GM19455 (cell line): ENCODE results near the gene RERGL.
"Not testable (repeated sequence)": the region's sequence is repeated elsewhere in the genome, so short reads cannot be mapped to it uniquely, and the experiment has no call there.

Experiments
- ATAC-seq: cut with Tn5 transposase; IDR thresholded peaks from one replicate; pipeline ENCODE4 v1.9.1; 2021; ENCODE audit not compliant: unreplicated experiment

Gene RERGL

GRCh38 chr12:18090093-18090492, at the start of gene RERGL:
Gene RERGL, minus strand, starts transcription at chr12:18090193. Its CDS starts 53 bp downstream, at chr12:18090140.
- ATAC-seq: no peak

GRCh38 chr12:18139254-18139653, 49.3 kb upstream of the RERGL start:
- no peak for ATAC-seq

GRCh38 chr12:18135509-18135908, 45.5 kb upstream of the RERGL start:
- ATAC-seq: no peak

- ATAC-seq: no peak
These were observed 45.1 kb upstream of the RERGL start for GRCh38 chr12:18135086-18135485.

GRCh38 chr12:18130851-18131250, 40.9 kb upstream of the RERGL start:
- ATAC-seq: no peak

GRCh38 chr12:18123707-18124106, 33.7 kb upstream of the RERGL start:
- ATAC-seq: no peak

- no peak for ATAC-seq
These were observed 30.9 kb upstream of the RERGL start for GRCh38 chr12:18120899-18121298.

GRCh38 chr12:18108611-18109010, 18.6 kb upstream of the RERGL start:
- no peak for ATAC-seq

- ATAC-seq: no peak
These were observed 13.6 kb upstream of the RERGL start for GRCh38 chr12:18103624-18104023.

- ATAC-seq: no peak
These were observed 11.1 kb upstream of the RERGL start for GRCh38 chr12:18101043-18101442.

- ATAC-seq: no peak
These were observed 5.9 kb downstream of the RERGL start for GRCh38 chr12:18084080-18084479.

- ATAC-seq: no peak
These were observed 10.3 kb downstream of the RERGL start for GRCh38 chr12:18079541-18080246.

GRCh38 chr12:18074001-18074400, 16.0 kb downstream of the RERGL start:
- ATAC-seq: no peak

- ATAC-seq: no peak
These were observed 17.3 kb downstream of the RERGL start for GRCh38 chr12:18072723-18073122.

GRCh38 chr12:18071336-18071735, 18.7 kb downstream of the RERGL start:
- ATAC-seq: no peak

GRCh38 chr12:18068355-18068754, 21.6 kb downstream of the RERGL start:
- ATAC-seq: no peak

- ATAC-seq: no peak
These were observed 23.3 kb downstream of the RERGL start for GRCh38 chr12:18066666-18067065.

GRCh38 chr12:18062867-18063266, 27.1 kb downstream of the RERGL start:
- ATAC-seq: not testable (repeated sequence)

GRCh38 chr12:18057051-18057450, 32.9 kb downstream of the RERGL start:
- no peak for ATAC-seq

GRCh38 chr12:18054925-18055619, 34.9 kb downstream of the RERGL start:
- no peak for ATAC-seq

GRCh38 chr12:18045446-18045992, 44.5 kb downstream of the RERGL start:
- no peak for ATAC-seq

GRCh38 chr12:18040060-18040742, 49.8 kb downstream of the RERGL start:
- not testable (repeated sequence) for ATAC-seq
